ENCODE data around the gene CAPRIN1.
"Not testable (repeated sequence)": the region's sequence is repeated elsewhere in the genome, so short reads cannot be mapped to it uniquely, and the experiment has no call there.

The CAPRIN1 gene

GRCh38 chr11:34052036-34052607 lies 591 bp downstream of the CAPRIN1 start:
- peak; percentile 90 for DNase-seq (ENCODE audit: low spot score)

GRCh38 chr11:34052608-34053160 lies 1.2 kb downstream of the CAPRIN1 start:
- DNase-seq (ENCODE audit: low spot score) = peak; percentile 14

- DNase-seq (ENCODE audit: low spot score) = peak; percentile 74
Measured at GRCh38 chr11:34053161-34053686, 1.7 kb downstream of the CAPRIN1 start.

GRCh38 chr11:34054351-34054750 lies 2.8 kb downstream of the CAPRIN1 start:
- DNase-seq (ENCODE audit: low spot score) = not testable (repeated sequence)

- no peak for DNase-seq (ENCODE audit: low spot score)
Measured at GRCh38 chr11:34055218-34056000, 3.9 kb downstream of the CAPRIN1 start.

GRCh38 chr11:34056672-34057071 lies 5.1 kb downstream of the CAPRIN1 start:
- no peak for DNase-seq (ENCODE audit: low spot score)

GRCh38 chr11:34063061-34063795 lies 11.7 kb downstream of the CAPRIN1 start:
- no peak for DNase-seq (ENCODE audit: low spot score)

GRCh38 chr11:34064291-34064690 lies 12.8 kb downstream of the CAPRIN1 start:
- no peak for DNase-seq (ENCODE audit: low spot score)

GRCh38 chr11:34065505-34066203 lies 14.1 kb downstream of the CAPRIN1 start:
- DNase-seq (ENCODE audit: low spot score) = no peak

- not testable (repeated sequence) for DNase-seq (ENCODE audit: low spot score)
Measured at GRCh38 chr11:34066766-34067165, 15.2 kb downstream of the CAPRIN1 start.

GRCh38 chr11:34067383-34068065 lies 16.0 kb downstream of the CAPRIN1 start:
- no peak for DNase-seq (ENCODE audit: low spot score)

- peak; percentile 17 for DNase-seq (ENCODE audit: low spot score)
Measured at GRCh38 chr11:34068111-34068510, 16.6 kb downstream of the CAPRIN1 start.

GRCh38 chr11:34071306-34071705 lies 19.8 kb downstream of the CAPRIN1 start:
- DNase-seq (ENCODE audit: low spot score) = not testable (repeated sequence)

GRCh38 chr11:34072041-34072440 lies 20.5 kb downstream of the CAPRIN1 start:
- DNase-seq (ENCODE audit: low spot score) = no peak

- no peak for DNase-seq (ENCODE audit: low spot score)
Measured at GRCh38 chr11:34072832-34073231, 21.3 kb downstream of the CAPRIN1 start.

GRCh38 chr11:34074391-34074790 lies 22.9 kb downstream of the CAPRIN1 start:
- DNase-seq (ENCODE audit: low spot score) = no peak

GRCh38 chr11:34075178-34075820 lies 23.8 kb downstream of the CAPRIN1 start:
- peak; percentile 57 for DNase-seq (ENCODE audit: low spot score)

GRCh38 chr11:34080609-34081008 lies 29.1 kb downstream of the CAPRIN1 start:
- no peak for DNase-seq (ENCODE audit: low spot score)

GRCh38 chr11:34084637-34085036 lies 33.1 kb downstream of the CAPRIN1 start:
- DNase-seq (ENCODE audit: low spot score) = no peak

- no peak for DNase-seq (ENCODE audit: low spot score)
Measured at GRCh38 chr11:34086554-34087283, 35.2 kb downstream of the CAPRIN1 start.
